Activated naive CD8-positive, alpha-beta T cell treated with anti-CD3 and anti-CD28 coated beads for 36 hours (primary cell): ENCODE data around the gene DNAJC15. TPM values are rescaled to one million over a fixed set of nuclear protein-coding genes. Genes with fewer than 3 reads are reported as not detected.

Experiments used
- DNase-seq: peaks from one replicate; pipeline ENCODE4 v3.0.0; 2021
- H3K27ac Mint-ChIP-seq: one replicate; pipeline ENCODE4 v1.8.0; 2022; ENCODE audit warnings: mild to moderate bottlenecking, moderate library complexity, mixed read lengths
- H3K27me3 Mint-ChIP-seq: one replicate; pipeline ENCODE4 v1.8.0; 2022; ENCODE audit warnings: mild to moderate bottlenecking, mixed read lengths
- H3K36me3 Mint-ChIP-seq: one replicate; pipeline ENCODE4 v1.8.0; 2021; ENCODE audit warnings: mild to moderate bottlenecking, mixed read lengths
- H3K4me1 Mint-ChIP-seq: one replicate; pipeline ENCODE4 v1.8.0; 2021; ENCODE audit warnings: mixed read lengths
- H3K4me3 Mint-ChIP-seq: one replicate; pipeline ENCODE4 v1.8.0; 2022; ENCODE audit warnings: mild to moderate bottlenecking, moderate library complexity, mixed read lengths
- H3K9me3 Mint-ChIP-seq: one replicate; pipeline ENCODE4 v1.8.0; 2022; ENCODE audit warnings: mixed read lengths
- total RNA-seq, 2 experiments: library from RNA; stranded (reverse); gene quantifications; one replicate each; pipeline ENCODE4 v1.2.3, GENCODE V29; 2021

The DNAJC15 gene
- total RNA-seq, 2 experiments from 2014 or later: 13.6 to 13.9 TPM

DNA sequence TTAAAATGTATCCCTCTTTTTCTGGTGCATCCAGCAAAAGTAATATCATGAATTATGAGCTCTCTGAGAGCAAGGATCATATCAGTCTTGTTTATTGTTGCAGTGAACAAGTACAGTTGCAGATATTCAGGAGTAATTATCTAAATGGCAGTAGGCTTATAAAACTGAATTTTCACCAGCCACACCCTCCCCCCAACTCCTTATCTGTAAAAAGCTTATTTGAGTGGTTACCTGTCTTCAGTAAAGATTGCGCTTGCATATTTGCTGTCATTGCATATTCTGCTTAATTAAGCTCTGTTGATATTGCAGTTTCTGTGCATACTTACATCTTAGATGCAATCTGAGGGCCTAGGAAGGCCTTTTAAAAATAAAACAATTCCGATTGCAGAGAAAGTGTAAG lies 87.3 kb downstream of the DNAJC15 start:
- Mint-ChIP-seq H3K4me1 (no peaks in the 10 kb centered on the region), H3K27me3 (no peaks in the 10 kb centered on the region), H3K4me3 (no peak overlapping the region), H3K36me3 (peaks cover 6% of the 10 kb centered on the region), H3K9me3 (no peaks in the 10 kb centered on the region), H3K27ac (no peak overlapping the region)
- DNase-seq: no peak

DNA sequence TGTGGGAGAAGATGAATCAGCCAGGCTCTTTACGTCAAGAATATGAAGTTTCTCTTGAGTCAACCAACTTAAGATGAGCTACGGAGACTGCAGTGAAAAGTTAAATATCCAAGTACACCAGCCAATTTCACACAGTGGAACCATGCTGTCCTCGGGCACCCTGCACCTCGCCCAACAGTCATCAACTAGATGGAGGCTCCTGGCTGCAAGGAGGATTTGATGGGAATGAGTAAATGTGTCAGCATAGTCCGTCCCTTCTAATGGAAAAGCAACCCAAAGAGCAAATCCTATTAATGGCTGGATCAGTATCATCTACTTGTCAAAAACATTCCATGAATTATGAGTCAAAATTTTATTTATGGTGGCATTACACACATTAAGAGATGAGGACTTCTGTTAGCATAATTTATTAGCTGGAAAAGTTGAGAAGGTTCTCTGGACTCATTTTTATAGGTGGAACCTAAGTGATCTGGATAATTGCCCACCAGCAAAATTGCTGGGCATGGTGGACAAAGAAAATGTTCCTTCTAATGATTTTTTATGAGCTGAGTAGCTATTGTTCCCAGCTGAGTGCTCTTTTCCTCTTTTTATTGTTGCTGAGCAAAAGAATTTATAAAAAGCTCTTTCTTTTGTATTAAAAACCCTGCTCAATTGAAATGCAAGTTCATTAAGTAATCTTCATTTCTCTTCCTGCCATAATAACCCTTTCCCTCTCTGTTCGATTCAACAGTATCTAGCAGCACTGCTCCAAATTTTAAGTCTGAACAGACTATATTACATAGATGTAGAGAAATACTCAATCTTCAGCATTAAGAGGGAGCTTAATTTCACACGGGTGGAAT lies 88.4 kb downstream of the DNAJC15 start:
- Mint-ChIP-seq H3K4me3 (no peak overlapping the region), H3K9me3 (no peaks in the 10 kb centered on the region), H3K4me1 (no peaks in the 10 kb centered on the region), H3K27ac (no peak overlapping the region), H3K27me3 (no peaks in the 10 kb centered on the region), H3K36me3 (peaks cover 6% of the 10 kb centered on the region)
- no peak for DNase-seq

DNA sequence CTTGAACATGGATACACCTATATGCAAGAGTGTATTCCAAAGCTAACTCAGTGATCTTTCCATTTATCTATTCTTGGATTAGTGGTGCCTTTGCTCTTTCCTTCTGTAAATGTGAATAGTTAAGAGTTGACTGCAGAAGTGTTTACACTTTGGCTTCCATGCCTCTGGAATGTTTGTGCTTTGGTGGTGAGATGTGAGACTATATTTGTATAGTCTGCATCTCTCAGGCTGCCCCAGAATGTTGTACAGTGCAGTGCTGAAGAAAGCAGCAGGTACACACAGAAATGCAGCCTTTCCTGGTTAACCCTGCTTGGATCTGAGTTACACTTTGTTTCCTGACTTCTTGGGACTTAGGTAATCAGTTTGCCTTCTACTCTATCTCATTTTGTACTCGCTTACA lies 90.2 kb downstream of the DNAJC15 start:
- H3K4me3 Mint-ChIP-seq: no peak overlapping the region
- no peaks in the 10 kb centered on the region for H3K9me3 Mint-ChIP-seq
- no peaks in the 10 kb centered on the region for H3K4me1 Mint-ChIP-seq
- no peak overlapping the region for H3K27ac Mint-ChIP-seq
- no peak for DNase-seq
- no peaks in the 10 kb centered on the region for H3K36me3 Mint-ChIP-seq
- H3K27me3 Mint-ChIP-seq: no peaks in the 10 kb centered on the region

DNA sequence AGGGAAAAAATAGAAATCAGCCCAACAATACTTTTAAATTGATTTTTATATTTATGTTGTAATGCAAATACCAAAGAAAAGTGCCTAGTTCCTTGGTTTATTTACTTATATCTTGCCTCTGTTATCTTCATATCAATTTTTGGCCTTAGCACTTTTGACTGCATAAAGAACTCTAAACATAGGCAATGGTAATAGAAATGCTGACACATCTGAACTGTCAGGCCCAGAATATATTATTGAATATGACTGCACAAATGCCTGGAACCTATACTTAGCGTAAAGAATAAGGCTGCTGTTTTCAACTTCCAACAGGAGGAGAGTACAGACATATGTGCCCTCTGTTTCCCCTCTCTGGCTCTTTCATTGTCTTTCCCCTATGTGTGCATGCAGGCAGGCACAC lies 91.1 kb downstream of the DNAJC15 start:
- no peaks in the 10 kb centered on the region for H3K9me3 Mint-ChIP-seq
- no peaks in the 10 kb centered on the region for H3K36me3 Mint-ChIP-seq
- H3K27me3 Mint-ChIP-seq: no peaks in the 10 kb centered on the region
- H3K4me3 Mint-ChIP-seq: no peak overlapping the region
- DNase-seq: no peak
- H3K27ac Mint-ChIP-seq: no peak overlapping the region
- no peaks in the 10 kb centered on the region for H3K4me1 Mint-ChIP-seq

DNA sequence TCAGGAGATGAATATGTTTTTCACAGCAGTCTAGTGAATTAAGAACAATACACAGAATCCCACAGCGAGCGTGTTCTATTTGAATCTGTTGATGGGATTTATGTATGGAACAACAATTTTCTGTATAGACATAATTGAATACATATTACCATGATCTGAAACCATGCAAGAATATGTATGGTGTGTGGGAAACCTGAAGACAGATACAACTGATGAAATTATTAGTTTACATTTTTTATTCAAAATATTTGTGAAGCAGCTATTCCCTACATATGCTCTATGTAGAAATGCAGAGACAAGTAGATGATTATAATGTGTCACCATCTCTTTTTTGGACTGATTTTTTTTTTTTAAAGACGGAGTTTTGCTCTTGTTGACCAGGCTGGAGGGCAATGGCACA lies 91.8 kb downstream of the DNAJC15 start:
- no peak for DNase-seq
- Mint-ChIP-seq H3K36me3 (no peaks in the 10 kb centered on the region), H3K27me3 (no peaks in the 10 kb centered on the region), H3K9me3 (no peaks in the 10 kb centered on the region), H3K27ac (no peak overlapping the region), H3K4me3 (no peak overlapping the region), H3K4me1 (no peaks in the 10 kb centered on the region)

DNA sequence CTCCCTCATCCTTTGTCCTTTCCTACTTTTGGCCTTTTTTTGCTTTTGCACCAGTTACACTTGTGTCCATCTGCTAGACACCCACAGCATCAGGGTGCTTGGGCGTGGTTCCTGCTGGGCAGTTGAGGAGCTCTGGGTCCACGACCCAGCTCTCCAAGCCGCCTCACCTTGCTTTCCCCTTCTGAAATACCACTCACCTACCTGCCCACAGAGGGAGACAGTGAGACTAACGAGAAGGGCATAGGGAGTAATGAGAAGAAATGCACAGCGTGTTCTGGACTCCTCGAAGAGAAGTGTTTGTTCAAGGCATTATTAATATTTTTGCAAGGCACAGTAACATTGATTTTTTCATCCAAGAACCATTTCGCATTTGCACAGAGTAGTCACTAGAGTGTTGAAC lies 92.9 kb downstream of the DNAJC15 start:
- no peak overlapping the region for H3K4me3 Mint-ChIP-seq
- H3K27ac Mint-ChIP-seq: no peak overlapping the region
- H3K27me3 Mint-ChIP-seq: no peaks in the 10 kb centered on the region
- H3K36me3 Mint-ChIP-seq: no peaks in the 10 kb centered on the region
- no peak for DNase-seq
- H3K9me3 Mint-ChIP-seq: no peaks in the 10 kb centered on the region
- H3K4me1 Mint-ChIP-seq: no peaks in the 10 kb centered on the region

DNA sequence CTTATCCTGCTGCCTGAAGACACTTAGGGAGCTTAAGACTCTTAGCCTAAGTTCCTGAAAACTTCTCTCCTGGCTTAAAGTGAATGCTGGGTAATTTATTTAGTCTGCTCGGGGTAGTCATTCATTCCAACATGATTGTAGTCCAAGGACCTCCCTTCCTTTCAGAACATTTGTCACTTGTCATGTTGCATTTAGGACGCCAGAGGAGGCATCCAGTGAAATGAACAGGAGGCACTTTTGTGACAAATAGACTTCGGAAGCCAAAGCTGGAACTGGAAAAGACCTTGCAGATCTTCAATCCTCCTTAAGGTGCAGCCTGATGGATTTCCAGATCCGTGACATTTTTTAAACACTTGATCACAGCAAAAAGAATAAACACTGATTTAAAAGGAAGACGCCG lies 95.1 kb downstream of the DNAJC15 start:
- Mint-ChIP-seq H3K4me1 (no peaks in the 10 kb centered on the region), H3K4me3 (no peak overlapping the region), H3K27me3 (no peaks in the 10 kb centered on the region), H3K27ac (no peak overlapping the region), H3K9me3 (no peaks in the 10 kb centered on the region), H3K36me3 (no peaks in the 10 kb centered on the region)
- DNase-seq: no peak

DNA sequence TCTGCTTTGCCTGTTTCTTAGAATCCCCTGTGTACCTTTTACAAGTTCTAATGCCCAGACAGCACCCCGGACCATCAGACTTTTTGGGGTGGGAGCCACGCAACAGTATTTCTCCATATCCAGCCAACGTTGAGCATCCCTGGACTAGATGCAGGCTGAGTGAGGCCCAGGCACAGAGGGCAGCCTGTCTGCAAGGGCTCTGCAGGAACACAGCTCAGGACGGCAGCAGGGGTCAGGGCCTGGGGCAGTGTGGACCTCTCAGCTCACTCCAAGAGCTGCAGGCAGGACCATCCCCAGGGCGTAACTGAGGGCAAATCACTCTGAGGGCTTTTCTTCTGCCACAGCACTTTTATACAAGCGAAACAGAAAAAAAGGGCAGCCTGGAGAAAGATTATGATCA lies 95.8 kb downstream of the DNAJC15 start:
- Mint-ChIP-seq H3K9me3 (no peaks in the 10 kb centered on the region), H3K27me3 (no peaks in the 10 kb centered on the region), H3K36me3 (no peaks in the 10 kb centered on the region), H3K4me3 (no peak overlapping the region), H3K27ac (no peak overlapping the region), H3K4me1 (no peaks in the 10 kb centered on the region)
- DNase-seq: no peak

DNA sequence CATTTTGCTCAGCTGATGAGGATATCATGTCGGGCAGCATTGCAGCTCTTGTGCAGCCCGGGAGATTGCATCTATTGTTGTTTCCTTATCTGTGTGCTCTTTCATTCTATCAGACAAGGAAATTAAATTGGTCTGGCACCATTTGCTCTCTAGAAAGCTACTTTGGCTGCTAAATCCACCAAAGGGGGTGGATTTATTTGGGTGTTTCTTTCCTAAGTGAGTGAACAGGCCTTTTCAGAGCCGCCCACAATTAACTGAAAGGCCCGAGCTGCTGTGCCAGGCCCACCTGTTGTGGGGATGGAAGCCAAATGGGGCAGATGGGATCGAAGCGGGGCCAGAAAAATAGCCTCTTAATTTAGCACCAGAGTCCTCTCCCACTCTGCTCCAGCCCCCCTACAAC lies 99.4 kb downstream of the DNAJC15 start:
- DNase-seq: no peak
- H3K27me3 Mint-ChIP-seq: no peaks in the 10 kb centered on the region
- H3K9me3 Mint-ChIP-seq: no peaks in the 10 kb centered on the region
- no peaks in the 10 kb centered on the region for H3K36me3 Mint-ChIP-seq
- peaks cover 5% of the 10 kb centered on the region for H3K4me1 Mint-ChIP-seq
- H3K4me3 Mint-ChIP-seq: no peak overlapping the region
- H3K27ac Mint-ChIP-seq: no peak overlapping the region

DNA sequence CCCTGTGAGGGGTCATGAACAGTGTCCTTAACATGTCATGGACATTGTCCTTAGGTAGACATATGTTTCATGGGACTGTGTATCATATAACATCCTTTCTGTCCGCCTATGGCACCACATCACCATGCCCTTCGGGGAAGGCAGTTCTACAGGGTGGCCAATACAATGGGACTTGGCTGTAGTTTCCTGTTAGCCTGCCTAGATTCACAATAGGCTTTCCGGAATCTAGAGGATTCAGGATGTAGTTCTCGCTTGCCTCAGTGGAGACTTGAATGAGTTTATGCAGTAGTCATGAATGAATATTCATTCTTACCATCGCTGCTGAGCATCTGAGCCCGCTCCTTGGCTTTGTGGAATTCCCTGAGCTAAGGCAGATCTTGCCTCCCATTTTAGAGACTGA lies 100.5 kb downstream of the DNAJC15 start:
- peaks cover 11% of the 10 kb centered on the region for H3K4me1 Mint-ChIP-seq
- H3K36me3 Mint-ChIP-seq: no peaks in the 10 kb centered on the region
- H3K27ac Mint-ChIP-seq: no peak overlapping the region
- no peak for DNase-seq
- no peaks in the 10 kb centered on the region for H3K9me3 Mint-ChIP-seq
- H3K4me3 Mint-ChIP-seq: no peak overlapping the region
- H3K27me3 Mint-ChIP-seq: no peaks in the 10 kb centered on the region

DNA sequence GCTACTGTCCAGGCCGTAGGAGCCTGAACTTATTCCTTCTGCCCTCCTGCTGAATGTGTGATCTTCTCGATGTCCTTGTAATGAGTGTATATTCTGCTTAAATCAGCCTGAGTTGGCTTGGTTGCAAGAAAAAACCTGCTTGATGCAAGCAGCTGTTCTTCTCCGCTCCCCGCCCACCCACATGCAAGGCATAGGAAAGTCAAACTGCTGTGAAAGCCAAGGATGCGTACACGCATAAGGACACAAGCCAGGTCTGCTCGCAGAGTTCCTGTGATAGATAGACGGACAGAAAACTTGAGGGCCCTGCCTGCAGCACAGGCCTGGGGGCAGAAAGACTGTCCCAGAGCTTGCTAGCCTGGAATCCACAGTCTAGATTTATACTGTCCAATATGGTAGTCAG lies 101.1 kb downstream of the DNAJC15 start:
- H3K27me3 Mint-ChIP-seq: no peaks in the 10 kb centered on the region
- H3K36me3 Mint-ChIP-seq: no peaks in the 10 kb centered on the region

DNA sequence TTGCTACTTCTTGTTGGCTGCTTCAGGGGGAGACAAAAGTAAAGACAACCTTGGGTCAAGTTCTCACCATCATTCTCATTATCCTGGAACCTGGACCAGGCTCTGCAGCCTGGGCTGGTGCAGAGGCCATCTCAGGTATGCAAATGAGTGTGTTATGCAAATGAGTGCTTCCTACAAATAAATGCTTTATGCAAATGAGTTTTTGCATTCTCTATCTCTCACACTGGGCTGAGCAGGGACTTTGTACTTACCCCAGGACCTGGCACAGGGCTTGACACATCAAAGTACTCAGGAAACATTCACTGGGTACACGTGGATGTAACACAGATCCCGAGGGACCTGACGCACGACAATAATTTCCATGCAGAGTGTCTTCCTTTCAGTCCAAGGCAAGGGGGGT lies 103.0 kb downstream of the DNAJC15 start:
- Mint-ChIP-seq H3K36me3 (no peaks in the 10 kb centered on the region), H3K9me3 (no peaks in the 10 kb centered on the region), H3K27ac (no peak overlapping the region), H3K4me3 (no peak overlapping the region), H3K4me1 (peaks cover 11% of the 10 kb centered on the region), H3K27me3 (no peaks in the 10 kb centered on the region)
- DNase-seq: no peak

More for the DNA sequence above, 101.1 kb downstream of the DNAJC15 start:
- H3K9me3 Mint-ChIP-seq: no peaks in the 10 kb centered on the region
- H3K4me1 Mint-ChIP-seq: peaks cover 11% of the 10 kb centered on the region
- no peak overlapping the region for H3K27ac Mint-ChIP-seq
- H3K4me3 Mint-ChIP-seq: no peak overlapping the region
- DNase-seq: no peak

DNA sequence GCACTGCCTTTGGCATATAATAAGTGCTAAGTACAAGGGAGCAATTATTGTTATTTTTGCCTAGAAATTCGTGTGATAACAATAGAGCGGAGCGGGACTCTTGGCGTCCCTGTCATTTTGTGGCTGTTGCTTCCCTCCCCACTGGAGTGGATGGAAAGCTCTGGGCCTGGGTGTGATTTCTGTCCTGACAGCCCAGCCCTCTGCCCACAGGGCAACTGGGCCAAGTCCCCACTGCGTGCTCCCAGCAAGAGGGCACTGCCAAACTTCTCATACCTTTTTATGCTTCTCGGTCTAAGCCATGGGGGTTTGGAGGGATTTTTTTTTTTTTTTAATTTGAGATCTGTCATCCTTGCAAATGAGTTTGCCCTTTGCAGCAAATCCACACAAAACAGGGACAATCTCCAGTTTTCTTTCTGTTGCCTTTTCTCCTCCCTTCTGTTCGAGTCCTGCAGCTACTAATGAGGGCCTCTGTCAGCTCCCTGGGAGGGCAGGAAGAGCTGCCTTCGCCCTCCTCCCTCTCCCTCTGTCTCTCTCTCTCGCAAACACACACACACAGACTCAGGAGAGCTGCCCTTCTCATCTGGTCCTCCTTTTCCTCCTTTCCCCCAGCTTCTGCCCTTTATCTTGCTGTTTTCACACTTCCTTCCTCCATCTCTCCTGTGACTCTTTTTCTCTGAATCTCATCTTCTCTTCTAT lies 103.9 kb downstream of the DNAJC15 start:
- Mint-ChIP-seq H3K27me3 (no peaks in the 10 kb centered on the region), H3K36me3 (no peaks in the 10 kb centered on the region), H3K4me1 (peaks cover 11% of the 10 kb centered on the region), H3K27ac (no peak overlapping the region), H3K9me3 (no peaks in the 10 kb centered on the region), H3K4me3 (peak overlapping the region; percentile 0)
- no peak for DNase-seq

DNA sequence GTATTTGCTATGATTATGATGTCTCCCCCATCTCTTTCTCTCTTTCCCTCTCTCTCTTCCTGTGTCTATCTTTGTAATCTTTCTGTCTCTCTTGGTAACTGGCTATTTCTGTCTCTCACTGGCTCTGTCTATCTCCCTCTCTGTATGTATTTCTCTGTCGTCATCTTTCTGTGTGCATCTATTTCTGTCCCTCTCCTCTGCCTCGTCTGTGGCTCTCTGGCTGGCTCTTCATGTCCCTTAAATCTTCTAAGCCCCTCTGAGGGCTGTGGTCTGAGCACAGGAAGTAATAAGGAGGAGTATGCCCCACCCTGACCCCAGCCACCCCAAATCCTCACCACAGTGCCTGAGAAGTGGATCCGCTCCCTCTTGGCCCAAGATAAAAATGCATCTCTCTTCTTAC lies 104.4 kb downstream of the DNAJC15 start:
- Mint-ChIP-seq H3K4me3 (no peak overlapping the region), H3K9me3 (no peaks in the 10 kb centered on the region), H3K36me3 (no peaks in the 10 kb centered on the region), H3K4me1 (peaks cover 11% of the 10 kb centered on the region), H3K27me3 (no peaks in the 10 kb centered on the region), H3K27ac (no peak overlapping the region)
- no peak for DNase-seq

DNA sequence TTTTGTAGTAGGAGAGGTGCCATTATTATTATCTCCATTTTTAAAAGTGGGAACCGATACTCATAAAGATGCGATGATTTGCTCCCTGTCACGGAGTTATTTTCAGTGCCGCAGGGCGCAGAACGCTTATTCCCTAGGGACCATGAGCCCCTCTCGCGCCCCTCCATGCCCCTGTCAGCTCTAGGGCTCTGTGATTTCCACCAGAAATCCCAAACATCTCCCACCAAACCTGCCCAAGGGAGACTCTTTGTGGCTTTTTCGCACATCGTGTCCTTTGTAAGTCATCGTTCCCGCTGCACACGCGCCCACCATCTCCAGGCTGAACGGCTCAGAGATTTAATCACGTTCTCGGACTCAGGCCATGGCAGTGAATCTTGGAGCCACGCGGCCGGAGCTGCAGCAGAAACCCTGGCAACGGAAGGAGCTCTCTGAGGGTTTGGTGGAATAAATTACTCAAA lies 105.1 kb downstream of the DNAJC15 start:
- Mint-ChIP-seq H3K4me3 (no peak overlapping the region), H3K27ac (no peak overlapping the region), H3K4me1 (peaks cover 11% of the 10 kb centered on the region), H3K36me3 (no peaks in the 10 kb centered on the region), H3K27me3 (no peaks in the 10 kb centered on the region), H3K9me3 (no peaks in the 10 kb centered on the region)
- DNase-seq: no peak

DNA sequence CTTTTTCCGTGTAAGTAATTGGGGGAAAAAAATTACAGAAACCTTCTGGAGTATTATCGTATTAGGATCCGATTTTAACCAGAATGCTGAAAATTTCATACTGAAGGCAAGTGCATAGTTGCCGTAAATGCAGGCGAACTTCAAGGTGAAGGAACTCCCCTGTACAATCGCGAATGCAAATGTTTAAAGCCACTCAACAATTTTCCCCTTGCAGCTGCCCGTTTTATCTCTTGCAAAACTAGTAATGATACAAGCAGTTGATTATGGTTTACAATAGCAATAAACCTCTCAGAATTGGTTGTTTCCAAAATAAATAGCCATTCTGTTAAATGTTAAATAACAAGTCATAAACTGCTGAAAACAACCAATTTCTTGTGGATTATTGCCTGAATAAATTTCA lies 105.7 kb downstream of the DNAJC15 start:
- H3K27ac Mint-ChIP-seq: no peak overlapping the region
- no peaks in the 10 kb centered on the region for H3K27me3 Mint-ChIP-seq
- no peaks in the 10 kb centered on the region for H3K36me3 Mint-ChIP-seq
- no peak overlapping the region for H3K4me3 Mint-ChIP-seq
- DNase-seq: no peak
- peaks cover 11% of the 10 kb centered on the region for H3K4me1 Mint-ChIP-seq
- H3K9me3 Mint-ChIP-seq: no peaks in the 10 kb centered on the region
